ENCODE data around the gene SYNE1. TPM values are rescaled to one million over a fixed set of nuclear protein-coding genes. Genes with fewer than 3 reads are reported as not detected.

SYNE1 gene
- total and polyA plus RNA-seq, 8 donors = 24.4 to 56.2 (median 49.2) TPM

DNA sequence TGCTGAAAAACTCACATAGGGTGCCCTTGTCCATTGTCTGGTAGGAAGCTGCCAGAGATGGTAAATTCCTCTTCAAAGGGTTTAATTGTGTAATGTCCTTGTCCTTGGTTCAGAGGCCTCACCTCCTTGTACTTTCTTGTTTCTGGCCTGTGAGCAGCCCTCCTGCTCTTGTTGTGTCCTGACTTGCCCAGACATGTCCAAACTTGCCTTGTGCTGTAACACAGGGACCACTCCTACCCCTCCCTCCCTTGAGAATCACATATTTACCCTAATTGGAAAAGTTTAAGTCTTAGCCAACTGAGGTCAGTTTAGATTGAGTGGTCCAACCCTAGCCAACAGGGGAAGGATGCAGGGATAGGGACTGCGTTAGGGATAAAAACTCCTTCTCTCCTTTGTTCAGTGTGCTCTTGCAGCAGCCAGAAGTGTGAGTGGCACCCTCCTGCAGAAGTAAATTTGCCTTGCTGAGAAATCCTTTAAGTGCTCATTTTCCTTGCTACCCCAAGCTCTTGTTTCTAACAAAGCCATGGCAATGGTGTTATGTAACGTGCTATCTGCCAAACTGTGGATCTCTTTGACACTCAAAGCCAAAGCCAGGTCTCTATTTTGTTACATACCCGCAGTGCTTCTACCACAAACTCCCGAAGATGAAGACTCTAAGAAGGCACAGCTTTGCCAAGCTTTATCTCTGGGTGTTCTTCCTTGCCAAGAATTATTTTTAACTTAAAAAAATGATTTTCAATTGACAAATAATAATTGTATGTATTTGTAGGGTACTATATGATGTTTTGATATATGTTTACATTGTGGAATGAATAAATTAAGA is 415.1 kb downstream of the SYNE1 start:
- no peaks in the 10 kb centered on the region for H3K4me1 ChIP-seq
- H3K36me3 ChIP-seq = peaks cover 0 to 76% (median 21%) of the 10 kb centered on the region in 3 donors
- intact Hi-C loops (cut with DNase I) = no loop called here
- H3K4me3 ChIP-seq = no peak overlapping the region
- TF ChIP-seq, protein P1, sequence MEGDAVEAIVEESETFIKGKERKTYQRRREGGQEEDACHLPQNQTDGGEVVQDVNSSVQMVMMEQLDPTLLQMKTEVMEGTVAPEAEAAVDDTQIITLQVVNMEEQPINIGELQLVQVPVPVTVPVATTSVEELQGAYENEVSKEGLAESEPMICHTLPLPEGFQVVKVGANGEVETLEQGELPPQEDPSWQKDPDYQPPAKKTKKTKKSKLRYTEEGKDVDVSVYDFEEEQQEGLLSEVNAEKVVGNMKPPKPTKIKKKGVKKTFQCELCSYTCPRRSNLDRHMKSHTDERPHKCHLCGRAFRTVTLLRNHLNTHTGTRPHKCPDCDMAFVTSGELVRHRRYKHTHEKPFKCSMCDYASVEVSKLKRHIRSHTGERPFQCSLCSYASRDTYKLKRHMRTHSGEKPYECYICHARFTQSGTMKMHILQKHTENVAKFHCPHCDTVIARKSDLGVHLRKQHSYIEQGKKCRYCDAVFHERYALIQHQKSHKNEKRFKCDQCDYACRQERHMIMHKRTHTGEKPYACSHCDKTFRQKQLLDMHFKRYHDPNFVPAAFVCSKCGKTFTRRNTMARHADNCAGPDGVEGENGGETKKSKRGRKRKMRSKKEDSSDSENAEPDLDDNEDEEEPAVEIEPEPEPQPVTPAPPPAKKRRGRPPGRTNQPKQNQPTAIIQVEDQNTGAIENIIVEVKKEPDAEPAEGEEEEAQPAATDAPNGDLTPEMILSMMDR (IDR thresholded peaks at IDR 0.05) = no peak
- no peaks in the 10 kb centered on the region for H3K27me3 ChIP-seq
- H3K27ac ChIP-seq = no peak overlapping the region
- DNase-seq = no peak
- 97 to 98% methylated on average over 4 of the region's 4 CpGs for WGBS, 2 donors
- peaks cover 0 to 5% (median 0%) of the 10 kb centered on the region in 4 donors for H3K9me3 ChIP-seq
- ATAC-seq = no peak
- FAIRE-seq = no peak

DNA sequence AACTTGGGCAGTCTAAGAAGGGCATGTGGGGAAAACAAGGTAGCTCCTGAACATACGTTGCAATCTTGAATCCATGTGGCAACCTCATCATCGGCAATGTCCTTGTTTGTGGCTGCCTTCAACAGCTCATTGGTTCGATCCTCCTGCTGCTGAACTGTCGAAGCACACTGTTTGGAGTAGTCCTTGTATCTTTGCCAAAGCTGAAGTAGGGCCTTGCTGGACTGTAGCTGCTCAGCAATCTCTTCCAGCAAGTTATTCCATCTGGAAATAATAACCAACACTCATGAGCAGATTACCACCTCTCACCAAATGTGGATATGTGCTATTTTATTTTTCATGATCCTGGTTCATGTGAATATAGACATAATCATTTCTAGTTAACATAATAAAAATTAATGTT is 416.4 kb downstream of the SYNE1 start:
- WGBS, 2 donors = 85 to 89% methylated on average over 4 of the region's 4 CpGs
- intact Hi-C loops (cut with DNase I) = no loop called here
- H3K27me3 ChIP-seq = no peaks in the 10 kb centered on the region
- FAIRE-seq (no peak), ATAC-seq (no peak), DNase-seq (no peak)
- H3K36me3 ChIP-seq = peaks cover 3 to 71% (median 21%) of the 10 kb centered on the region in 3 donors
- H3K9me3 ChIP-seq = peaks cover 0 to 5% (median 0%) of the 10 kb centered on the region in 4 donors
- H3K4me3 ChIP-seq = no peak overlapping the region
- no peaks in the 10 kb centered on the region for H3K4me1 ChIP-seq
- TF ChIP-seq, protein P1 (IDR thresholded peaks at IDR 0.05) = no peak
- H3K27ac ChIP-seq = no peak overlapping the region

DNA sequence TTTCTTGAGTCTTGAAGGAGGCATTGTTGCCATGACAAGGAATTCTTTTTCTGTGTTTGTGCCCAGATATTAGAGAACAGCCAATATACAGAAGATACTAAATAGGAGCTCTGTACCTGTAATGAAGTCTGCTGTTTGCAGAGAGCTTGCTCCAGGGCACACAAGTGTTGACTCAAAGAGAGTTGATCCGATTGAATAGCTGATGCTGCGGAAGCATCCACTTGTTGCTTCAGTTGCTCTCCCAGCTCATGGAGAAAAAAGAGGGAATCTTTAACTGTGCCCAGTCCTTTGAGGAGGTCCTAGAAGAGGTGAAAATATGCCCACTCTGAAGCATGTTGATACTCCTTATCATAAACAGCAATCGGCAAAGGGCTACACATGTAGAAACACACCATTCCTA is 418.3 kb downstream of the SYNE1 start:
- TF ChIP-seq, protein P1 (IDR thresholded peaks at IDR 0.05) = no peak
- Histone ChIP-seq H3K4me1 (no peaks in the 10 kb centered on the region), H3K9me3 (peaks cover 0 to 5% (median 0%) of the 10 kb centered on the region in 4 donors), H3K27me3 (no peaks in the 10 kb centered on the region), H3K4me3 (no peak overlapping the region), H3K27ac (no peak overlapping the region), H3K36me3 (peaks cover 3 to 68% (median 26%) of the 10 kb centered on the region in 3 donors)
- no peak for FAIRE-seq
- intact Hi-C loops (cut with DNase I) = no loop called here
- 86 to 88% methylated on average over 3 of the region's 3 CpGs for WGBS, 2 donors
- no peak for DNase-seq
- no peak for ATAC-seq

DNA sequence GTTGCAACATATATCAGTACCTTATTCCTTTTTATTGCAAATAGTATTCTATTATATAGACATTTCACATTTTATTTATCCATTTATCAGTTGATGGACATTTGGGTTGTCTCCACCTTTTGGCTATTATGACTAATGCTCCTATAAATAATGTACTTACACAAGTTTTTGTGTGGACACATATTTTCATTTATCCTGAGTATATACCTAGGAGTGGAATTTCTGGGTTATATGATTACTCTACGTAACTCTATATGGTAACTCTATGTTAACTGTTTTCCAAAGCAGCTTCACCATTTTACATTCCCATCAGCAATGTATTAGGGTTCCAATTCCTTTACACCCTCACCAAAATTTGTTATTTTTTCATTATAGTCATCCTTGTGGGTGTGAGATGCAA is 424.7 kb downstream of the SYNE1 start:
- Histone ChIP-seq H3K36me3 (peaks cover 3 to 50% (median 7%) of the 10 kb centered on the region in 3 donors), H3K9me3 (no peaks in the 10 kb centered on the region), H3K27me3 (no peaks in the 10 kb centered on the region), H3K27ac (no peak overlapping the region), H3K4me3 (no peak overlapping the region), H3K4me1 (peaks cover 0 to 6% (median 0%) of the 10 kb centered on the region in 3 donors)
- intact Hi-C loops (cut with DNase I) = no loop called here
- FAIRE-seq = no peak
- no peak for ATAC-seq
- WGBS, 2 donors = 91 to 100% methylated on average over 1 of the region's 1 CpG
- TF ChIP-seq, protein P1 (IDR thresholded peaks at IDR 0.05) = no peak
- DNase-seq = no peak

DNA sequence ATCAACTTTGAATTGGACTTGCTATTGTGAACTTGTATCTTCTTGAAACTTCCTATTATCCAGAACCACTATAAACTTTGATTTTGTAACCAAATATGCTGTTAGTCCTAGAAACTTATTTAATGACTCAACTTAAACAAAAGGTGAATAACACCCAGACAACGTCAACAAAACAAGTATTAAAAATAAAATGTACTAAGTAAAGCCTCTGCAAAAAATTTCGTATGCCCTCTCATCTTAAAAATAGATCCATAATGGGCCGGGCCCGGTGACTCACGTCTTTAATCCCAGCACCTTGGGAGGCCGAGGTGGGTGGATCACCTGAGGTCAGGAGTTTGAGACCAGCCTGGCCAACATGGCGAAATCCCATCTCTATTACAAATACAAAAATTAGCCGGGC is 428.0 kb downstream of the SYNE1 start:
- intact Hi-C loops (cut with DNase I) = loop anchor here in 2 of 3 donors (10.0 kb wide), 2 partner anchors 56 to 66 kb away; no protein-coding TSS in a partner anchor
- FAIRE-seq = no peak
- no peak for ATAC-seq
- no peak for DNase-seq
- H3K36me3 ChIP-seq = peaks cover 0 to 65% (median 9%) of the 10 kb centered on the region in 3 donors
- WGBS, 2 donors = 89 to 90% methylated on average over 8 of the region's 8 CpGs
- no peaks in the 10 kb centered on the region for H3K9me3 ChIP-seq
- H3K4me3 ChIP-seq = no peak overlapping the region
- peaks cover 0 to 6% (median 0%) of the 10 kb centered on the region in 3 donors for H3K4me1 ChIP-seq
- H3K27ac ChIP-seq = no peak overlapping the region
- no peaks in the 10 kb centered on the region for H3K27me3 ChIP-seq
- TF ChIP-seq, protein P1 (IDR thresholded peaks at IDR 0.05) = no peak
